NCI-H1417 treated with DMSO at 0.1 percent for 48 hours (cell line): Measurements from ENCODE around the gene NEUROG2.
A peak's percentile ranks its signal among the peaks of the same experiment; 100 is the strongest.

Experiments
- DNase-seq: peaks from one replicate; lab custom pipeline; 2025; lab: John Stamatoyannopoulos, UW

NEUROG2 gene

DNA sequence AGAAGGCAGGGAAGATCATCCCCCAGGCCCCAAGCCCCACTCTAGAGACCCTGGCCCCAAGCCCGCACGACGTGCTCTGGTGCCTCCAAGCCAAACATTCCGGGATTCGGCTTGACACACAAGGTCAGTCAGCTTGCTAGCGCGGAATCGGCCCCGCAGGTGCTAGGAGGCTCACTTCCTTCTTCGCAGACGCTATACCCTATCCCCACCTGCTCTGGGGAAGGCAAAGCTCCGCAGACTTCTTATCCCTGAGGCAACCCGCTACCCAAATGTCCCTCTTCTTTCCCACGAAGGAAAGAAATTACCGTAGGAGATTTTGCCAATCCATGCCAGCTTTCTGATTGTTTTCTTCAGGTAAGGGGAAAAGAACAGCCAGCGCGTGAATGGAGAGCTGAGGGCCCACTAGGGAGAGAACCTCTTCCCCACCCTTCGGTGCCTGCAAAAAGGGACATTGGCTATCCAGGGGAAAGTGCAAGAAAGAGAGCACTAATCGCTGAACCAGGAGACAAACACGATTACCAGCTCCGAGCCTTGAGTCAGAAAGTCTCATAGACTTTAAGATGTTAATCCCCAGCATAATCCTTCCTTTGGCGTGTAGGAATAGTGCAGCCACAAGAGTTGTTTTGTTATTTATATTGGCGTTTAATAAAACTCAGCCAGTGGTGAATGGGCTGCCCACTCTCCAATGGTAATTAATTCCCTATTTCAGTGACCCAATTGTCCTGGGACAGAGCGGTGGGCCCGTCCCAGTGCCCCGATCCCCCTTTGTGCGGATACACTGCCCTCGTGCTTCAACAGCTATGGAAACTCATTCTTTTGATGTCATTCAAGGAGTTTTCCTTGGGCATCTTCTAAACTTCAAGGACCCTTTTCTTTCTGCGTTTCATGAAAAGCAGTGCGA is 5.4 kb upstream of the NEUROG2 start:
- no peak for DNase-seq

DNA sequence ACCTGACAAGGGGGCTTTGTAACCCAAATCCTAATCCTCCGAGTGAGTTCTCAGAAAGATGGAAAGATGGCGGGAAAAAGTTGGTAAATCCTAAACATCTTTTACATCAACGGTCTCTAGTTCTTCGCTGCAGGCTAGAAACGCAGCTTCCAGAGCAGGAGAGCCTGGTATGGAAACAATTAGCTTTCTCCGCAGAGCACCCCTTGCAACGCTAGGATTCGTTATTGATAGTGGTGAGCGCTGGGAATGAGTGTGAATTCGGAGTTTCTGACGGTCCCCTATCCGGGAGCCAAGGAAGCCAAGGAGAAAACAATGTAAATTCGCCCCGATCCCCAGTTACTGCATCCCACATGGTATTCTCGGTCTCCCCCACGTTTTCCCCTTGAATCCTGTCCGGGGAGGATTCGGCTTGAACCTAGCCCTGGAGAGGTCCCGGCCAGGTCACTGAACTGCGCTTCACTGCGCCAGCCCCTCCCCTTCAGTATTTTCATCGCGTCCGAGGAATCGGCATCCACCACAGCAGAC is 4.7 kb upstream of the NEUROG2 start:
- DNase-seq: no peak

DNA sequence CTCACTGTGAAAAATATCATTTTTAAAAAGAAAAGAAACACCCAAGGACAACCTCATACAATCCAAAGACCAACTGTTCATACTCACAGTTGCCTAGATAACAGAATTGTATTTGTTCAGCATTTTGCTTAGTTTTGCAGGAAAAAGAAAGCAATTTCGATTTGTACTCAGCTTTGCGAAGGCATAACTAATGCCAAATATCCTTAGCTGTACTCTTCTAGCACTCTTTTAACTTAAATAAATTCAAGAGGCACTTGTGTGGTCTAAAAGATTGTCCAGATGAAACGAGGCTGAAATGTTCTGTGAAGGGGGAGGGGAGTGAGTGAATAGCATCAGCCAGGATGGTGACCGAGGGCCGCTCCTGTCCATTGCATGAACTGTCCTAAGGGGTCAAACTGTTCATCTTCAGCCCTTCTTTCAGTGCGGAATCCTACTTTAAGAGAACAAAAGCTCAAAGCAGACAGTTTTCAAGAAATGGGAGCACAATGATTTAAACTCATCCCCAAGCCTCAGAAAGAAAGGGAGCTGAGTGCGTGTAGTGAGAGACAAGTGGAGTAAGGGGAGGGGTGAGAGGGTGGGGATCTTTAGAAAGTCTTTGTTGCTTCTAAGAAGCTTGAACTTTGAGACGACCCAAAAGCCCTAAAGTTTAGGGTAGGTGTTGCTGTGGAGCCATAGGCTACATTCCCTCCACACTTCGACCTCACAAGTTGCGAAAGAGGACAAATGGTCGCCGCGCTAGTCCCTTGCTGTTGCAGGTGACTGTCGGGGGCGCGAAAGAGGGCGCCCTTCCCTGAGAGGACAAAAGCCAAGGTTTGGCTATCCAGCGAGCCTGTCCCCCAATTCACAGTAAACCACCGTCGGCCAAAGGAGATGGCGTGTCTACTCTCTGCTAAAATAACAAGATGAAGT is 4.0 kb upstream of the NEUROG2 start:
- no peak for DNase-seq

DNA sequence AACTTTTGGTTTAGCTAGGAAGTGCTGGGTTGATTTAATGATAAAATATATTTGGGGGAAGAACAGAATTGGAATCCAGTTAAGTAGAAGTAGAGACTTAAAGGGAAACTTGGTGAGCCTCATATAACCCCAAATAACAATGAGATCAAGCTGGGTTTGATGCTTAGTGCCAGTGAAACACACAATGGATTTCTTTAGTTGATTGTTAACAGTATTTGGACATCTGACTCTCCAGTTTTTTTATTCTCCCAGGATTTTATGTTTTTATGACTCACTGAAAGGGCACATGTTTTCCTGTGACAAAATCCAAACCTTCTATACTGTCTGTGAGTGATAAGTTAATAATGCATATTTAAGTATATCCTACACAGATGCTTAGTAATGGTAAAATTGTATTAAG is 2.7 kb upstream of the NEUROG2 start:
- DNase-seq: no peak

DNA sequence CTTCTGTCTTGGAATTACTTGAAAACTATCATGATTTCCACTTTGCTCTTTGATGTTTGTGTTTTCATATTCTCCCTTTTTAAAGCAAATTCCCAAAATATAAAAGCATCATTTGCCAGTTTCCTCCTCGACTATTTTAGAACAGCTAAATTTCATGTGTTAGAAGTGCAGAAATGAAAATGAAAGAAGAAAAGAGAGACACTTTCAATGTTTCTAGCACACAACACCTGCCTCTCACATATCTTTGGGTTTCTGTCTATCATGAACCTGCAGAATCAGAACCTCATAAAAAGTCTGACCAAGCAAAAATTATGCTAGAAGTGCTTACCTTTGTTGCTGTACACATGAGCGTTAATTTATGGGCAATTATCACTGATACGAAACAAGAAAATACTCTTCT is 1.9 kb upstream of the NEUROG2 start:
- DNase-seq: no peak

DNA sequence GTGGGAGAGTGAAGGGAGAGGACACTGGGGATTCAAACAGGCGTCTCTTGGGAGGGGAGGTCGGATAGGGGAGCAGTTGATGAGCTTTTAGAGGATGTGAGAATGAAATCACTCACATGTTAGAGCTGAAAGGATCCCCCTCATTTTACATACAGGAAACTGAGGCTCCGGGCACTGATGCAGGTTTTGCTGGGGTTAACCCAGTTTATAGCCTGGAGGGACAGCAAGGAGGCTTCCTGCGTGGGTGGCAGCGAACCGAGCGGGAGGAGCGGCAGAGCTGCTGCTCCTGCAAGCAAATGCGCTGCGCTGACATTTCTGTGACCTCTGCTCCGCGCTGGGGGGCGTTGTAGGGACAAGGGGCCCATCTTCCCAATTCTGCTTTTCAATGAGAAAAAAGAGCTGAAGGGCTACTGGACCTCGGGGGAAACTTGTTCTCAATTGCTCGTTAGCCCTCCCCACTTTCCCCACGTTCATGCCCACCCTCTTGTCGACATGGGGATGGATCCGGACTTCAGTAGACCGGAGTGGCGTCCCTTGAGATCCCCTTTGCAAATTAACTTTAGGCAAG is 1.2 kb upstream of the NEUROG2 start:
- DNase-seq: no peak

DNA sequence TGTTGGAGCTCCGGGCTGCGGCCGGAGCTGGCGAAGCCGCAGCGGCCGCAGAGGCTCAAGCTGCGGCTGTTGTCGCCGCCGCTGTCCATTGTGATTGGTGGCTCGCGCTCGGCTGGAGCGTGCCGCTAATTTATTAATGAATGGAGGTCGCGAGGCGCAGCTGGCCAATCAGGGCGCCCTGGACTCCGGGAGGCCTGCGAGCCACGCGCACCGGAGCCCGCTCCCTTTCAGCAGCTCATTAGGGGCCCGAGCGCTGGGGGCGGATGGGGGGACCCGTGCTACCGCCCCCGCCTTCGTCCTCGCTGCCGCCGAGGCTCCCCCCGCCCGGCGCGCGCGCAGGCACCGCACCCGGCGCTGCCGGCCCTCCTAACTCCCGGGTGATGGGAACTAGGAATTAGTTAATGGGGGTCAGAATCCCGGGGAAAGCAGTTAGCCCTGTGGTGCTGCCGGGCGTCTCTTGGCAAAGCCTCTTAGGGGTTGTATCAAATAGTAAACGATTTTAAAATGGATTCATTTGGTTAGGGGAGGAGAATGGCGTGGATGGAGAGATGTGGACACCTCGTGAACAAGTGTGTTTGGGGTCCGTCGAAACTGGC is 589 bp upstream of the NEUROG2 start:
- peak; percentile 42 for DNase-seq

DNA sequence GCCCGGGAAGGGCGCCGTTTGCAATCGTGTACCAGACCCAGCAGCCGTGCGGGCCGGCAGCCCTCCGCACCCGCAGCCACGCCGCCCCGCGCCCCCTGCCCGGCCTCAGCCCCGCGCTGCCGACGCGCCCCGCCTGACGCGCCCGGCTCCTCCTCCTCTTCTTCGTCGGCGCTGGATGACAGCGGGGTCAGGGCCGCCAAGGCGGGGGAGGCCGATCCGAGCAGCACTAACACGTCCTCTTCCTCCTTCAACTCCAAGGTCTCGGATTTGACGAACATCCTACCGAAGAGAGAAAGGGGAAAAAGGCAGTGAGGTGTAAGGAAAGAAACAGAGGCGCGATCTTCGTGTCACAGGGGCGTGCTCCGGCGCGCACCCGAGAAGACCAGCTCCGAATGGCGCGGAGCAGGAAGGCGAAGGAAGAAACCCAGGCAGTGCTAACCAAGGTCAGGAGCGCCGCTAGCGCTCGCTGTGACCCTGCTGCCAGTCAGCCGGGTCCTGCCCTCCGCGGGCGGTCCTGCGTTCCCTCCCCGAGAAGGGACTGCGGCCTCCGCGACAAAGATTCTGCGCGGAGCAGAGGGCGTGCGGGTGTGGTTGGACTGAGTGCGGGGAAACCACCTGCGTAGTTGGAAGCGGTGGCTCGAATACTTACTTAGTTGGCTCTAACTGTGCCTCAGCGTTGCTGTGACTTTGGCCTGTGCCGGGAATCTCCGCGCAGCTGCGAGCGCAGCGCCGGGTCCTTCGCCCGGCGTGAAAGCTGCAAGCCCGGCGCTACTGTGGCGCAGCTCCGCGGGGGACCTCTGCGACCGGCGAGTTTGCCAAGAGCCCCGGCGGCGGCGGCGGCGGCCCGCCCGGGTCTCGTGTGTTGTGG is 548 bp downstream of the NEUROG2 start:
- DNase-seq: no peak

DNA sequence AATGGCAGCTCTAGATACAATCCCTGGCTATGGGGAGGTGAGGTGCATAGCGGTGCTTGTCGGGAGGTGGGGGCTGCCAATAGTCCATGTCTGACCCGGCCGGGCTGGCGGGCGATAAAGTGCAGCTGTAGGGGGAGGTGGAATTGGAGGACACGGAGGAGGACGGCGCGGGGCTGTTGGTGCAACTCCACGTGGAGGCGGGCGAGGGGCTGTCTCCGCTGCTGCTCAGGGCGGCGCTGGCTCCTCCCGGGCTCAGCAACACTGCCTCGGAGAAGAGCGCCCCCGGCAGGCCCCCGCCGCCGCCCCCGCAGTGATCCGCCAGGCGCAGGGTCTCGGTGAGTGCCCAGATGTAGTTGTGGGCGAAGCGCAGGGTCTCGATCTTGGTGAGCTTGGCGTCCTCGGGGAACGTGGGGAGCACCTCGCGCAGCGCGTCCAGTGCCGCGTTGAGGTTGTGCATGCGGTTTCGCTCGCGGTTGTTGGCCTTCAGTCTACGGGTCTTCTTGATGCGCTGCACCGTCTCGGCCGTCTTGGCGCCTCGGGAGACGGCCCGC is 1.3 kb downstream of the NEUROG2 start:
- no peak for DNase-seq

DNA sequence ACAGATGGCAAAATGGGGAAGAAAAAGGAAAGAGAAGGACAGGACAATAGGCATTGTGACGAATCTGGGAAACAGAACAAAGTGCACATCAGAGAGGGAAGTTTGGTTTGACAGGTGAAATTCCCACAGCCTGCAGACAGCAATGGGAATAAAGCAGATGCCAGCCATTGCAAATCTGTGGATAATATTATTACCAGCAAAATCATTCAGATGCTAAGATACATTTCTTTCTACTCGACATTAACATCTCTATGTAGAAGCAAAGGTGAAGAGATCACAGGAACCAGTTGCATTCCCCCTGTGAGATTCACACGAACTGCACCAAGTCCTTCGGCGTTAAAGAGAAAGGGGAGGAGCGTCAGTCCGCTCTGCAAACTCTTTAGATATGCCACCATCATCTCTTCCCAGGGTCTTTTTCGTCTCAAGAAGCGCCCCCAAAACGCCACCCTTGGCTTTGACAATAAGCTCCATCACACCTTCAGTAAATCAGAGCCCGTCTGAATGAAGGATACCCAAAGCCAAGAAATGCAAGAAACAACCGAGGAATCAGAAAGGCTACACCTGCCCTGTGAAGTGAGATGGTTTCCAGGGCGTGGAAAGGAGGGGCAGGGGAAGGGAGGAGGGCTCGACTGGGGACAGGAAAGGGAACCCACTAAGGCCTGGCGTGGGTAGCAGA is 1.9 kb downstream of the NEUROG2 start:
- DNase-seq: no peak

DNA sequence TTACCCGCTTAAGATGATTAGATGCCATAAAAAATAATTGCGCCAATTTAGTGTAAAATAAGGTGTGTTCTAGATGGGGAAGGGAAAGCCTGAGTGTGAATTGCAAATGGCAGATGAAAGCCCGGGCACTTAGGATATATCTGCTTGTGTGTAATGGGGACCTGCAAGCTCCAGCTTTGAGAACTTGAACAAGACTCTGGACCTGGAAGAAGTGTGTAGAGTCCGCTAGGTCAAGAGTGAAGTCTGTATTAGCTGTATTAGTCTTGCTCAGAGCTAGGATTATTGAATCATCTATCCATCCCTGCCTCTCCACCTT is 4.2 kb downstream of the NEUROG2 start:
- no peak for DNase-seq

DNA sequence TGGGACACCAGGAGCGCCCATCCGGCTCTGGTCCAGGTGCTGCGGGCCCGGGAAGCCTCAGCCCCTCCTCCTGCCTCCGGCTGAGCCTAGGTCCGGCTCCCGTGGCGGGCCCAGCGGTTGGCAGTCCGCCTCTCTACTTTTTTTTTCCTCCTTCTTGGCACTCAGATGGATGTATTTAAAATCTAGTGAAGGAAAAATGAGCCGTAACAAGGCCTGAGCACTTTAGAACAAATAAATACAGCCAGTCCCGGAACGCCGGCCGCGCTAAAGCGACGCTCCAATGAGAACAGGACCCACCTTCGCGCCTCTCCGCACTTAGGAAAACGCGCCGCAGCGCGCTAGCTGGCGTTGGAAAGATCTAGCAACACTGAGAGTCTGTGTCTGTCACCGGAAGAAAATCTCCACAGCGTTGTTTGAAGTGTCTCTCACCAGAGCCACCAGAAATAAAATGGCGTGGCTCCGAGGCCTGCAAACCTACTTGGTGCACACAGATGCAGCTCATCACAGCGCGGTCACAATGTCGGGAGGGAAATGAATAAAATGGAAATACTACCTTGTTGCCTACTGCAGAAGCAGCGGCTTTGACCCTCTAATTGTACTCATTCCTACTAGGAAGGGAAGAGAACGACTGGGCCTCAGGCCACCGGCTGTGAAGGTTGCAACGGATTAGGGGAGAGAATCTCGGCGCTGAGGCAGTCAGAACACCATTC is 4.7 kb downstream of the NEUROG2 start:
- DNase-seq: no peak

DNA sequence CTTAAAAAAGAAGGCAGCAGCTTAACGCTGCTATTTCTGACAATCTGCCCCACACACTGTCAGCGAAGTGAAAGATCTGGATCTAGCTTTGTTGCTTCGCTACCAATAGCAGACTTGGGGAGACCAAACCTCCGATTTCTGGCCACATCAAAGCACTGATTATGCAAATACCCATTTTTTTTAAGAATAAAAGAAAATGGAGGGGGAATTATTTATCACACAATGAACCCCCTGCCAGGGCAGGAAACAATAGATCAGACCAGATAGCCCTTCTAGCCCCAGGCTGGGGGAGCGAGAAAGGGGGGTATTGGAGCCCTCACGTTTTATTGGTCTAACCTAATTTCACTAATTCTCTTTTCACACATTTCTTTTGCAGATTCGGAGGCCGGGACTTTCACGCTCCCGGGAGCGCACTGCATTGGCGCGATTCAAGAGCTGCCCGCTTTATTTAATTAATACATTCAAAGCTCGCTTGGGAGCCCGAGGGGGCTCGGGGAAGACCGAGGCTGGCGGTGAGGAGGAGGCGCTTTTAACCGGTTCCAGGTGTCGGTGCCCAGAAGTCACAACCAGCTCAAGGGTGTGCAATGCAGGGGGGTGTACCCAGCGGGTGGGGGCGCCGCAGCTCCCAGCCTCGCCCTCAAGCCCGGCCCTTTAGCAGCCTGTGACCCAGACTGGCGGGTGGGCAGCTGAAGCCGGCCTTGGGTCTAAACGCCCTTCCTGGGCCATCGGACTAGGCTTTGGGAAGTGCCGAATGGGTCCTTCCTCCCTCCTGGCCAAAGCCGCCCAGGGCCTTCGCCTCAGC is 5.5 kb downstream of the NEUROG2 start:
- no peak for DNase-seq

DNA sequence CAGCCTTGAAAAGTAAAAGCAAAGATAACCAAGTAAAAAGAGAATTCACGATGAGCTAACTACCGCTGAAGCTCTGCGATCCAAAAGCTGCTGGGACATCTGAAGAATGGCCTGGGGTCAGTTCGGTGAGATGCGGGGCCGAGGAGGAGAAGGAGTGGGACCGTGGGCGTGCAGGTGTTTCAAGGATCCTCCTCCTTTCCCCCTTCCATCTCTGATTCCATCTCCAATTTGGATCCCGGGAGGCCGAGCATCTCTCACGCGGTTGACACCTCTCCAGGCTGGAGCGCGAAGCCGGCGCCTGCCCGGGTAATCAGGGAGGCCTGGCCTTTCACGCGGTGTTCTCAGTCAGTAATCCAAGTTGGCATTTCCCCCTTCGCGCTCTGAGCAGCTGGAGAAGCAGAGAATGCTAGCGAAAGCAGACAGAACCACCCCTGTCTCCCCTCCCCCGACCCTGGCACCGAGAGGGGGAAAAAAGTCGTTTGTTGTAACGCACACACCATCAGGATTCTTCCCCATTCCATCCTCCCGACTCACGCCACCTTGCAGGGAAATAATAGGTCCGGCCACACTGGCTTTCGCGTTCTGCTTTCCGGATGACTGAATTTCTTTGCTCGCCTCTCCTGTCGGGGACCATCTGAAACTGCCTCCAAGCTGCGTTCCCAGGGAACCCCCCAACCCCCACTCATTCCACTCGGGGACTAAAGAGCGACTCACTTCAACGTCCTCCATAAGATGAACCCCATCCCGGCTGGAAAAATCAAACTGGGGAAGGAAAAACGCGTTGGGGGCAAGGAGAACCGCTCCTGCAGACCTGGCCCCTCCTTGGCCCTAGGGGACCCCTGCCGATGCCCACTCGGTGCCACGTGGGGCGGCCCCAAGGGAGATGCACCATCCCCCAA is 6.5 kb downstream of the NEUROG2 start:
- DNase-seq: no peak

DNA sequence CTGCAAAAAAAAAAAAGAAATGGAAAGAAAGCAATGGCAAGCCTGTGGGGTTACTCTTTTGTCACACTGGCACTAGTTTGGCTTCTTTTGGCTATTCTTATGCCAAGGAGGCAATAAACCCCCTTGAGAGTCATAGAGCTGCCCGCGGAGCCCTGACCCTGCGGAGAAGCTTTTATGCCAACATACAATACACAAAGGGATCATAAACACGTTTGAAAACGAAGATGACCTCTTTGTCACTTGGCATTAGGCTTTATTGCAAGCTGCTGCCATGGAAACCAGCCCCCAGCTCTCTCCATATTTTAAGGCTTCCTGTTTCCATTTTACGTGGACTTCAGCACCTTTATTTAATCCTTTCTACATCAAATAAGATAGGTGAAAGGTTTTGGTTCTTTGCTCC is 7.6 kb downstream of the NEUROG2 start:
- DNase-seq: no peak

DNA sequence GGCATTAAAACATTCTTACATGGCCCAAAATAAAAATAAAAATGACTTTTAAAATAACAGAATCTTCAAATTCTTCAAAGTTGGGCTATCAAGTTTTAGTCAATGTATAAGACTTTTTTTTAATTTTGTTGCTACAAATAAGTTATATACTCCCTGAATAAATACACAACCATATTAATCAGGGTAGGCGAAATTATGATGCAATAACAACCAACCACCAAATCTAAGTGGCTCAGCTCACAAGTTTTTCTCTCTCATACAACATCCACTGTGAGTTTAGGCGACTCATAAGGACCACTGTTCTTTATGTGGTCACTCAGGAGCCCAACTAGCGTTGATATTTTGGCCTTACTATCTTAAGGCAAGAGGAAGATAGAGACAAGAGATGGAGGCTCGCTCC is 11.2 kb downstream of the NEUROG2 start:
- no peak for DNase-seq

DNA sequence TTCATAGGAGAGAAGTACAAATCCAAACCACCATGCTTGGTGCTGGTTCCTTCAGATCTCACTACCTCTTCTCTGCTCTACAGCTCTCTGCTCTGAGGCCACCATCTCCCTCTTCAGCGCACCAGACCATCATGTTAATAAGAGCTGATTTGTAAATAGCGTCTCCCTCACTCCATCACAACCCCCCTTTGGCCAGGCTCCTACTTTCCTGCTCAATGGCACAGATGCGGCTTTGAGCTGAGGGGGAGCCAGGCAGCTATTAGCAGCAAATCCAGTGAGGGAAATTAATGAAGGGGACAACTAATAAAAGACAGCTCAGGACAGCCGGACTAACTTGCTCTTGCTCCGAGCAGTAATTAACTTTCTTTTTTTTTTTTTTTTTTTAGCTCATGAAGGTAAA is 13.1 kb downstream of the NEUROG2 start:
- no peak for DNase-seq

DNA sequence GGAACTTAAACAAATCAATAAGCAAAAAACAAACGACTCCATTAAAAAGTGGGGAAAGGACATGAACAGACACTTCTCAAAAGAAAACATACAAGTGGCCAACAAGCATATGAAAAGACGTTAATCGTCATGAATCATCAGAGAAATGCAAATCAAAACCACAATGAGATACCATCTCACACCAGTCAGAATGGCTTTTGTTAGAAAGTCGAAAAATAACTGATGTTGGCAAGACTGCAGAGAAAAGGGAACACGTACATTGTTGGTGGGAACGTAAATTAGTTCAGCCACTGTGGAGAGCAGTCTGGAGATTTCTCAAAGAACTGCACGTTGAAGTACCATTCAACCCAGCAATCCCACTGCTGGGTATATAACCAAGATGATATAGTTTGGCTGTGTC is 23.7 kb downstream of the NEUROG2 start:
- no peak for DNase-seq
